Endothelial cell (in vitro differentiated cells): ENCODE data around the gene ADCY9. TPM values are rescaled to one million over a fixed set of nuclear protein-coding genes. Genes with fewer than 3 reads are reported as not detected.

Experiments
- DNase-seq: peaks from one replicate; pipeline ENCODE4 v3.0.0; 2021; ENCODE audit warnings: low spot score
- H3K27ac Mint-ChIP-seq: one replicate; pipeline ENCODE4 v1.8.0; 2021; ENCODE audit warnings: mixed read lengths, inconsistent platforms; ENCODE audit not compliant: unreplicated experiment
- H3K27me3 Mint-ChIP-seq: one replicate; pipeline ENCODE4 v1.8.0; 2021; ENCODE audit warnings: mild to moderate bottlenecking, moderate library complexity, mixed read lengths, inconsistent platforms; ENCODE audit not compliant: unreplicated experiment
- H3K36me3 Mint-ChIP-seq: one replicate; pipeline ENCODE4 v1.8.0; 2021; ENCODE audit warnings: mild to moderate bottlenecking, low read depth, mixed read lengths, inconsistent platforms; ENCODE audit not compliant: unreplicated experiment
- H3K4me1 Mint-ChIP-seq: one replicate; pipeline ENCODE4 v1.8.0; 2021; ENCODE audit warnings: mild to moderate bottlenecking, mixed read lengths, inconsistent platforms; ENCODE audit not compliant: unreplicated experiment
- H3K4me3 Mint-ChIP-seq: one replicate; pipeline ENCODE4 v1.8.0; 2021; ENCODE audit warnings: mild to moderate bottlenecking, mixed read lengths, inconsistent platforms; ENCODE audit not compliant: unreplicated experiment
- H3K9me3 Mint-ChIP-seq: one replicate; pipeline ENCODE4 v1.8.0; 2021; ENCODE audit warnings: mixed read lengths, inconsistent platforms; ENCODE audit not compliant: unreplicated experiment
- CTCF ChIP-seq: fragments of 200-600 bp; sonication (generic); IDR thresholded peaks from one replicate; pipeline ENCODE4 v1.5.0; 2021; ENCODE audit warnings: antibody characterized with exemption; ENCODE audit not compliant: unreplicated experiment
- total RNA-seq: library from RNA; stranded (reverse); fragmentation: NEBNext Ultra II Directional; extraction: Animal tissue kit (Norgen Biotek cat#: 25700); gene quantifications from one replicate; pipeline ENCODE4 v1.2.1, GENCODE V29; 2021; ENCODE audit not compliant: unreplicated experiment

The ADCY9 gene
- total RNA-seq, 1 donor from 2014 or later: 3.3 TPM

- DNase-seq: no peak
- H3K27ac Mint-ChIP-seq: no peak overlapping the region
- H3K27me3 Mint-ChIP-seq: no peaks in the 10 kb centered on the region
- H3K9me3 Mint-ChIP-seq: peaks cover 5% of the 10 kb centered on the region
- H3K4me1 Mint-ChIP-seq: peaks cover 2% of the 10 kb centered on the region
- no peaks in the 10 kb centered on the region for H3K36me3 Mint-ChIP-seq
- H3K4me3 Mint-ChIP-seq: no peak overlapping the region
- no peak for TF ChIP-seq CTCF
Observed at GRCh38 chr16:4058386-4058785, 57.9 kb downstream of the ADCY9 start.

DNA sequence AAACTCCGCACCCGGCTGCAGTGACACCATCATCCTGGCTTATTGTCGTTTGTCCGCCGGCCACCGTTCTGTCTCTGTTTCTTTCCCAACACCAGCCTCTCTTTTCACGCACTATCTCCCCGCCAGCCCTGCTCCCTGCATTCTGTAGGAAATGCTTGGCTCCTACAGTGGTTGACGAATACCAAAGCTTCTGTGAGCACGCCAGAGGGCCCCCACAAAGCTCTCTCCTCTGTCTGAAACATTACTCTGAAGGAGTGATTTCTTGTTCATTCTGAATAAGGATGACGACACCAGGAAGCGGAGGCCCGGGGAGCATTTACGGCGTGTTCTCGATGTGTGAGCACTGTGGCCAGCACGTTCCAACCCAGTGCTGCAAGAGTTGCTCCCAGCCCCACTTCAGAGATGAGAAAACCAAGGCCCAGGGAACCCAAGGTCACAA is 58.8 kb downstream of the ADCY9 start:
- no peak for DNase-seq
- Mint-ChIP-seq H3K4me1 (peaks cover 2% of the 10 kb centered on the region), H3K36me3 (no peaks in the 10 kb centered on the region), H3K4me3 (no peak overlapping the region), H3K27me3 (no peaks in the 10 kb centered on the region), H3K9me3 (peaks cover 5% of the 10 kb centered on the region), H3K27ac (no peak overlapping the region)
- TF ChIP-seq CTCF: no peak

GRCh38 chr16:4056161-4057105 is 59.8 kb downstream of the ADCY9 start:
- Mint-ChIP-seq H3K9me3 (peaks cover 3% of the 10 kb centered on the region), H3K27me3 (no peaks in the 10 kb centered on the region), H3K27ac (no peak overlapping the region), H3K4me3 (no peak overlapping the region), H3K4me1 (peaks cover 2% of the 10 kb centered on the region), H3K36me3 (no peaks in the 10 kb centered on the region)
- DNase-seq: no peak
- no peak for TF ChIP-seq CTCF

DNA sequence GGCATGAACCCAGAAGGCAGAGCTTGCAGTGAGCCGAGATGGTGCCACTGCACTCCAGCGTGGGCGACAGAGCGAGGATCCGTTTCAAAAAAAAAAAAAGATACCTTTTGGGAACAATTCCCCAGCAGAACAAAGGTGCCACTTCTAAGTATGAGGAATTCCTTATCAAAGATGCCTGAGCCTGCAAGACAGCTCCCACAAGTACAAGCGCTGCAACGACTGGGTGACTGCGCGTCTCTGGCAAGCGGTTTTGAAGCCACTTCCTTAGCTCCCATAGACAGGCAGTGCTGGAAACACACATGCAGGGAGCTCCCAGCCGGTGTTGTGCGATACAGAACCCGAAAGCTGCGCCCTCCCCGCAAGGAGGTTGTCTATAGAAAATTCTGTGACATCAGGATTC is 60.5 kb downstream of the ADCY9 start:
- no peak overlapping the region for H3K27ac Mint-ChIP-seq
- H3K4me3 Mint-ChIP-seq: no peak overlapping the region
- H3K9me3 Mint-ChIP-seq: no peaks in the 10 kb centered on the region
- H3K27me3 Mint-ChIP-seq: peaks cover 2% of the 10 kb centered on the region
- H3K4me1 Mint-ChIP-seq: peaks cover 2% of the 10 kb centered on the region
- DNase-seq: no peak
- TF ChIP-seq CTCF: no peak
- no peaks in the 10 kb centered on the region for H3K36me3 Mint-ChIP-seq

GRCh38 chr16:4053301-4053845 is 62.9 kb downstream of the ADCY9 start:
- no peak for DNase-seq
- Mint-ChIP-seq H3K4me3 (no peak overlapping the region), H3K27ac (no peak overlapping the region), H3K27me3 (peaks cover 4% of the 10 kb centered on the region), H3K4me1 (peaks cover 2% of the 10 kb centered on the region), H3K9me3 (no peaks in the 10 kb centered on the region), H3K36me3 (no peaks in the 10 kb centered on the region)
- TF ChIP-seq CTCF: no peak
